K562 (cell line): Measurements from ENCODE around the gene EPHA10. TPM values are rescaled to one million over a fixed set of nuclear protein-coding genes. Genes with fewer than 3 reads are reported as not detected.

Experiments
- ATAC-seq: fragments of 200-7000 bp; cut with Tn5 transposase; 3 replicates; pipeline ENCODE4 v1.9.1; 2020; ENCODE audit warnings: moderate library complexity
- BruUV-seq: library from RNA; stranded (reverse); fragments of 400-500 nt; replicated peaks from 2 replicates; lab custom pipeline; 2021; lab: Mats Ljungman, UMichigan
- CTCF ChIA-PET: fragments of 300-600 bp; formaldehyde crosslinking; extraction: SDS; loops from one replicate; lab custom pipeline; 2021; ENCODE audit warnings: low intra/inter-chr PET ratio; lab: Yijun Ruan, JAX
- POLR2A ChIA-PET: fragments of 300-600, 350-650 bp; sonication (Branson Sonifier 250); formaldehyde crosslinking; extraction: SDS; loops from one replicate; lab custom pipeline; 2021; ENCODE audit warnings: antibody characterized with exemption, inconsistent platforms; lab: Yijun Ruan, JAX
- DNase-seq, 4 experiments: peaks; one replicate each; pipeline versions ENCODE4 v3.0.0 to v3.0.0-alpha.2; 2011 to 2018; ENCODE audit warnings: low spot score in 3 of 4, mixed read lengths in 3 of 4; ENCODE audit errors: extremely low read depth in 1 of 4
- FAIRE-seq: peaks from 2 replicates; lab custom pipeline; 2011; peaks lifted over from hg19 to GRCh38; lab: Jason Lieb, UNC
- H2AFZ ChIP-seq: 2 replicates; pipeline ENCODE4 v1.6.0; 2011; ENCODE audit warnings: low read depth, low read length, control low read depth, inconsistent platforms
- H3K27ac ChIP-seq: fragments of 200-600 bp; 3 replicates; pipeline ENCODE4 v1.8.0; 2011; ENCODE audit warnings: low read depth, mild to moderate bottlenecking, control low read depth, inconsistent platforms, low read length, moderate library complexity, mixed read lengths; ENCODE audit errors: extremely low read depth
- H3K27me3 ChIP-seq, 2 experiments: fragments of 300-600 bp in 1 of 2; 2 replicates in 1 of 2; 3 replicates in 1 of 2; pipeline versions ENCODE4 v1.6.0 to v1.8.0; 2011; ENCODE audit warnings: inconsistent platforms in 2 of 2, low read length in 2 of 2, mild to moderate bottlenecking in 1 of 2, mixed read lengths in 1 of 2, moderate library complexity in 1 of 2; ENCODE audit not compliant: control insufficient read depth in 2 of 2, insufficient read depth in 2 of 2
- H3K36me3 ChIP-seq: fragments of 300-600 bp; 3 replicates; pipeline ENCODE4 v1.8.0; 2011; ENCODE audit warnings: mild to moderate bottlenecking, low read length, inconsistent platforms; ENCODE audit not compliant: control insufficient read depth, insufficient read depth
- H3K4me1 ChIP-seq, 2 experiments: fragments of 200-600 bp in 1 of 2; replicated peaks in 1 of 2; 2 replicates in 1 of 2; 3 replicates in 1 of 2; pipeline versions ENCODE4 v1.5.1 to v1.8.0; 2011; ENCODE audit warnings: inconsistent platforms in 2 of 2, low read length in 2 of 2, mild to moderate bottlenecking in 1 of 2, mixed read lengths in 1 of 2, moderate library complexity in 1 of 2; ENCODE audit not compliant: control insufficient read depth in 2 of 2, insufficient read depth in 2 of 2
- H3K4me2 ChIP-seq: 2 replicates; pipeline ENCODE4 v1.6.1; 2011; ENCODE audit warnings: low read length, control low read depth, inconsistent platforms, mixed read lengths; ENCODE audit not compliant: insufficient read depth
- H3K4me3 ChIP-seq: fragments of 200-600 bp; sonication (generic), shearing (Covaris generic); 2 replicates; pipeline ENCODE4 v1.5.1; 2016; ENCODE audit warnings: control low read depth, inconsistent platforms
- H3K79me2 ChIP-seq: fragments of 200-600 bp; 3 replicates; pipeline ENCODE4 v1.8.0; 2011; ENCODE audit warnings: low read length, inconsistent platforms; ENCODE audit not compliant: control insufficient read depth, insufficient read depth
- H3K9ac ChIP-seq, 2 experiments: 2 replicates each; pipeline versions ENCODE4 v1.6.0 to v1.6.1; 2011; ENCODE audit warnings: low read depth in 2 of 2, low read length in 2 of 2, control low read depth in 1 of 2, inconsistent platforms in 1 of 2, mild to moderate bottlenecking in 1 of 2, mixed read lengths in 1 of 2; ENCODE audit not compliant: insufficient read depth in 1 of 2
- H3K9me1 ChIP-seq: one replicate; pipeline ENCODE4 v1.6.0; 2011; ENCODE audit warnings: inconsistent platforms, mild to moderate bottlenecking, low read length, moderate library complexity; ENCODE audit not compliant: control insufficient read depth, insufficient read depth
- H3K9me3 ChIP-seq: replicated peaks from 2 replicates; pipeline ENCODE4 v1.5.1; 2011; ENCODE audit warnings: low read depth, low read length, inconsistent platforms; ENCODE audit not compliant: control insufficient read depth, insufficient read depth
- H4K20me1 ChIP-seq: replicated peaks from 2 replicates; pipeline ENCODE4 v1.6.1; 2011; ENCODE audit warnings: low read length, inconsistent platforms, mixed read lengths; ENCODE audit not compliant: control insufficient read depth, insufficient read depth
- ARID2 ChIP-seq: fragments of 450-650 bp; IDR thresholded peaks from 2 replicates; pipeline ENCODE4 v1.6.1; 2017; ENCODE audit warnings: antibody characterized with exemption, mild to moderate bottlenecking
- BCOR ChIP-seq: fragments of 450-650 bp; IDR thresholded peaks from 2 replicates; pipeline ENCODE4 v1.6.1; 2016
- PBX2 ChIP-seq, 2 experiments: IDR thresholded peaks in 1 of 2; conservative IDR thresholded peaks in 1 of 2; 2 replicates each; pipeline ENCODE4 v1.6.1; 2016; ENCODE audit warnings: low read depth in 2 of 2, mild to moderate bottlenecking in 1 of 2, missing compliant biosample characterization in 1 of 2, missing genetic modification characterization in 1 of 2, moderate library complexity in 1 of 2
- WGBS: fragments of 100-300 bp; shearing (Covaris generic); methylation state at CpG from one replicate; pipeline ENCODE4 v1.1.6; 2016; ENCODE audit warnings: low coverage, mixed read lengths; ENCODE audit not compliant: insufficient coverage; ENCODE audit errors: missing lambda C conversion rate; 5-methylcytosine and 5-hydroxymethylcytosine counted together
- in situ Hi-C: fragments of 300-500 bp; cut with MboI; formaldehyde crosslinking; loops from 4 replicates; pipeline ENCODE4 v1.15.0; 2018; ENCODE audit warnings: inconsistent platforms, mixed read lengths
- intact Hi-C: fragments of 100-400 bp; cut with micrococcal nuclease; formaldehyde crosslinking; loops from 2 replicates; pipeline ENCODE4 v1.14.2; 2022
- polyA plus RNA-seq, 8 experiments: library from polyadenylated mRNA; depleted of rRNA in 4 of 8; stranded (reverse) in 5 of 8; unstranded in 3 of 8; fragments of >200 nt; fragmentation: Nextera tagmentation in 2 of 8; fragmentation: Illumina TruSeq in 1 of 8; extraction: Ambion mirVana in 2 of 8; extraction: Trizol in 1 of 8; gene quantifications; 2 replicates each; pipeline versions ENCODE4 v1.2.1 to v1.2.3, GENCODE V29; 2011 to 2014; ENCODE audit warnings: inconsistent platforms in 1 of 8, missing spikeins in 1 of 8
- total RNA-seq, 7 experiments: library from RNA; depleted of rRNA in 6 of 7; stranded (reverse); fragments of >200 nt in 6 of 7; fragmentation: Illumina TruSeq in 2 of 7; extraction: Trizol in 2 of 7; gene quantifications; 2 replicates each; pipeline versions ENCODE4 v1.2.1 to v1.2.3, GENCODE V29; 2011 to 2021; ENCODE audit warnings: low replicate concordance in 1 of 7

Gene EPHA10
- total and polyA plus RNA-seq, 9 of the 15 experiments (the other 6 are each of a cell fraction or from before 2014, with no cell fraction given): 0.03 TPM; not detected in 8

- FAIRE-seq (no peak), DNase-seq (no peak)
Observed at GRCh38 chr1:37697737-37698136, 67.2 kb downstream of the EPHA10 start.

More at GRCh38 chr1:37697737-37698136, 67.2 kb downstream of the EPHA10 start:
- Histone ChIP-seq H3K27me3 (no peaks in the 10 kb centered on the region), H3K9me3 (no peaks in the 10 kb centered on the region), H3K4me1 (peaks cover 0 to 1% of the 10 kb centered on the region in 2 experiments; a peak in 2 of 5 replicates), H3K27ac (no peak overlapping the region), H3K36me3 (peaks cover 81% of the 10 kb centered on the region), H4K20me1 (no peaks in the 10 kb centered on the region), H2AFZ (no peak overlapping the region), H3K79me2 (peaks cover 32% of the 10 kb centered on the region), H3K4me3 (no peak overlapping the region), H3K9me1 (no peaks in the 10 kb centered on the region), H3K9ac (no peak overlapping the region), H3K4me2 (no peak overlapping the region)
- no peak for TF ChIP-seq PBX2 (CRISPR knock-in tag; IDR thresholded peaks at IDR 0.05; ENCODE audit: low read depth)
- TF ChIP-seq PBX2 (tag; conservative IDR thresholded peaks at IDR 0.05; ENCODE audit: low read depth): no peak
- TF ChIP-seq BCOR: no peak
- no peak for TF ChIP-seq ARID2
- CTCF ChIA-PET: interaction anchor here (1.1 kb wide), 1 partner anchor 15 kb away, joined by 3 read pairs; no protein-coding TSS in a partner anchor
- POLR2A ChIA-PET: interaction anchor here (0.7 to 4.5 kb wide), 3 partner anchors 9 to 27 kb away, joined by 3 to 26 read pairs (median 3); no protein-coding TSS in a partner anchor
- intact Hi-C loops (no loop called here), in situ Hi-C loops (no loop called here)
- BruUV-seq: no TSS peak
- no peak for ATAC-seq
- WGBS: 62% methylated on average over 2 of the region's 2 CpGs
